K562 (cell line): Measurements from ENCODE around the gene OR4X1. TPM values are rescaled to one million over a fixed set of nuclear protein-coding genes. Genes with fewer than 3 reads are reported as not detected.

ENCODE experiments used
- BRD4 ChIP-seq: fragments of 200-600 bp; sonication (generic); IDR thresholded peaks from 2 replicates; pipeline ENCODE4 v1.6.1; 2017; ENCODE audit warnings: inconsistent platforms
- CEBPZ ChIP-seq: fragments of 150-350 bp; IDR thresholded peaks from 2 replicates; pipeline ENCODE4 v1.6.1; 2014; ENCODE audit warnings: low read depth, mild to moderate bottlenecking, low read length, borderline replicate concordance
- HSF4 ChIP-seq: fragments of 250-450 bp; sonication (Bioruptor Pico); IDR thresholded peaks from 2 replicates; pipeline ENCODE4 v2.1.2; 2022; ENCODE audit warnings: mild to moderate bottlenecking, moderate library complexity, borderline replicate concordance
- ID3 ChIP-seq, 2 experiments: fragments of 250-450 bp in 1 of 2; fragments of 450-650 bp in 1 of 2; sonication (Bioruptor Pico) in 1 of 2; IDR thresholded peaks; 2 replicates each; pipeline versions ENCODE4 v1.6.1 to v1.8.0; 2016 to 2021; ENCODE audit warnings: mild to moderate bottlenecking in 2 of 2, moderate library complexity in 2 of 2, missing compliant biosample characterization in 1 of 2, missing genetic modification characterization in 1 of 2
- MTA2 ChIP-seq: fragments of 450-650 bp; IDR thresholded peaks from 2 replicates; pipeline ENCODE4 v1.6.1; 2016; ENCODE audit warnings: low read depth
- NR1H2 ChIP-seq: sonication (generic); formaldehyde crosslinking; IDR thresholded peaks from 2 replicates; pipeline ENCODE4 v1.4.0; 2020; ENCODE audit warnings: mild to moderate bottlenecking, missing genetic modification reagents
- PHTF2 ChIP-seq: fragments of 250-450 bp; sonication (Bioruptor Pico); IDR thresholded peaks from 2 replicates; pipeline ENCODE4 v1.5.0; 2021; ENCODE audit warnings: mild to moderate bottlenecking
- POLR2AphosphoS2 ChIP-seq: IDR thresholded peaks from 2 replicates; pipeline ENCODE4 v1.6.1; 2012; ENCODE audit warnings: low read length, improper control_type of control experiment
- SUPT5H ChIP-seq: fragments of 450-650 bp; IDR thresholded peaks from 2 replicates; pipeline ENCODE4 v1.6.1; 2016
- USF1 ChIP-seq: sonication (generic); formaldehyde crosslinking; IDR thresholded peaks from 2 replicates; pipeline ENCODE4 v1.9.0; 2022; ENCODE audit warnings: mild to moderate bottlenecking, missing genetic modification reagents
- ZNF174 ChIP-seq: fragments of 250-450 bp; sonication (Bioruptor Pico); IDR thresholded peaks from 2 replicates; pipeline ENCODE4 v1.4.0; 2020; ENCODE audit warnings: mild to moderate bottlenecking
- ZNF239 ChIP-seq: fragments of 250-450 bp; sonication (Bioruptor Pico); IDR thresholded peaks from 2 replicates; pipeline ENCODE4 v1.4.0; 2020; ENCODE audit warnings: mild to moderate bottlenecking
- polyA plus RNA-seq, 8 experiments: library from polyadenylated mRNA; depleted of rRNA in 4 of 8; stranded (reverse) in 5 of 8; unstranded in 3 of 8; fragments of >200 nt; fragmentation: Nextera tagmentation in 2 of 8; fragmentation: Illumina TruSeq in 1 of 8; extraction: Ambion mirVana in 2 of 8; extraction: Trizol in 1 of 8; gene quantifications; 2 replicates each; pipeline versions ENCODE4 v1.2.1 to v1.2.3, GENCODE V29; 2011 to 2014; ENCODE audit warnings: inconsistent platforms in 1 of 8, missing spikeins in 1 of 8
- total RNA-seq, 7 experiments: library from RNA; depleted of rRNA in 6 of 7; stranded (reverse); fragments of >200 nt in 6 of 7; fragmentation: Illumina TruSeq in 2 of 7; extraction: Trizol in 2 of 7; gene quantifications; 2 replicates each; pipeline versions ENCODE4 v1.2.1 to v1.2.3, GENCODE V29; 2011 to 2021; ENCODE audit warnings: low replicate concordance in 1 of 7
- TF ChIP-seq, protein P1 (sequence below): fragments of 450-650 bp; IDR thresholded peaks from 2 replicates; pipeline ENCODE4 v1.7.0; 2016; ENCODE audit warnings: borderline replicate concordance

OR4X1 gene
- total and polyA plus RNA-seq, 9 of the 15 experiments (the other 6 are each of a cell fraction or from before 2014, with no cell fraction given) = not detected

- TF ChIP-seq CEBPZ = no peak
- TF ChIP-seq HSF4 (CRISPR knock-in tag) = no peak
- TF ChIP-seq NR1H2 (CRISPR knock-in tag) = no peak
- no peak for TF ChIP-seq ID3 (CRISPR knock-in tag; IDR thresholded peaks at IDR 0.05)
- TF ChIP-seq ID3 (tag; IDR thresholded peaks at IDR 0.05) = no peak
- no peak for TF ChIP-seq MTA2
- TF ChIP-seq, protein P1, sequence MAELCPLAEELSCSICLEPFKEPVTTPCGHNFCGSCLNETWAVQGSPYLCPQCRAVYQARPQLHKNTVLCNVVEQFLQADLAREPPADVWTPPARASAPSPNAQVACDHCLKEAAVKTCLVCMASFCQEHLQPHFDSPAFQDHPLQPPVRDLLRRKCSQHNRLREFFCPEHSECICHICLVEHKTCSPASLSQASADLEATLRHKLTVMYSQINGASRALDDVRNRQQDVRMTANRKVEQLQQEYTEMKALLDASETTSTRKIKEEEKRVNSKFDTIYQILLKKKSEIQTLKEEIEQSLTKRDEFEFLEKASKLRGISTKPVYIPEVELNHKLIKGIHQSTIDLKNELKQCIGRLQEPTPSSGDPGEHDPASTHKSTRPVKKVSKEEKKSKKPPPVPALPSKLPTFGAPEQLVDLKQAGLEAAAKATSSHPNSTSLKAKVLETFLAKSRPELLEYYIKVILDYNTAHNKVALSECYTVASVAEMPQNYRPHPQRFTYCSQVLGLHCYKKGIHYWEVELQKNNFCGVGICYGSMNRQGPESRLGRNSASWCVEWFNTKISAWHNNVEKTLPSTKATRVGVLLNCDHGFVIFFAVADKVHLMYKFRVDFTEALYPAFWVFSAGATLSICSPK = no peak
- no peak for TF ChIP-seq ZNF239 (CRISPR knock-in tag)
- no peak for TF ChIP-seq ZNF174 (CRISPR knock-in tag)
- TF ChIP-seq PHTF2 (CRISPR knock-in tag) = no peak
- TF ChIP-seq SUPT5H = no peak
- no peak for TF ChIP-seq USF1
- no peak for TF ChIP-seq POLR2AphosphoS2
- no peak for TF ChIP-seq BRD4
Observed at GRCh38 chr11:48263423-48263911, at the start of gene OR4X1 (continued).
